Caco-2 (cell line): Measurements from ENCODE around the gene EVPL. TPM values are rescaled to one million over a fixed set of nuclear protein-coding genes. Genes with fewer than 3 reads are reported as not detected.

Experiments
- total RNA-seq: library from RNA; stranded (reverse); gene quantifications from 2 replicates; pipeline ENCODE4 v1.2.3, GENCODE V29; 2022

Gene EVPL
- total RNA-seq, 1 experiment from 2014 or later, result 0.16 TPM

Other genes starting within 250 kb of the EVPL start
- 31.2 and 33.3 TPM in 2 replicates for gene UNK, start 242.5 kb downstream of the EVPL start, total RNA-seq
- 5.5 and 9.0 TPM in 2 replicates for gene UNC13D, start 182.9 kb downstream of the EVPL start, total RNA-seq
- 66.6 and 72.3 TPM in 2 replicates for gene WBP2, start 172.0 kb downstream of the EVPL start, total RNA-seq
- 2.0 and 2.5 TPM in 2 replicates for gene TRIM47, start 148.7 kb downstream of the EVPL start, total RNA-seq
- gene TRIM65, start 130.4 kb downstream of the EVPL start, total RNA-seq, result 23.1 and 25.2 TPM in 2 replicates
- 157 and 163 TPM in 2 replicates for gene MRPL38, start 122.4 kb downstream of the EVPL start, total RNA-seq
- 13.9 and 14.1 TPM in 2 replicates for gene FBF1, start 86.3 kb downstream of the EVPL start, total RNA-seq
- gene ACOX1, start 48.1 kb downstream of the EVPL start, total RNA-seq, result 43.7 and 48.3 TPM in 2 replicates
- gene TEN1, start 48.1 kb downstream of the EVPL start, total RNA-seq, result 19.1 and 20.3 TPM in 2 replicates
- gene CDK3, start 26.5 kb downstream of the EVPL start, total RNA-seq, result 5.2 and 6.8 TPM in 2 replicates
- 105 and 113 TPM in 2 replicates for gene SRP68, start 45.2 kb upstream of the EVPL start, total RNA-seq
- 0.50 and 0.79 TPM in 2 replicates for gene GALR2, start 47.5 kb upstream of the EVPL start, total RNA-seq
- 0.34 TPM in 1 of 2 replicates, not detected in the other for gene ZACN, start 51.9 kb upstream of the EVPL start, total RNA-seq
- 205 TPM in 2 replicates for gene EXOC7, start 76.5 kb upstream of the EVPL start, total RNA-seq
- 7.0 and 10.7 TPM in 2 replicates for gene FOXJ1, start 113.9 kb upstream of the EVPL start, total RNA-seq
- gene RNF157, start 213.2 kb upstream of the EVPL start, total RNA-seq, result 25.9 and 29.3 TPM in 2 replicates
- 50.0 and 51.6 TPM in 2 replicates for gene UBALD2, start 238.0 kb upstream of the EVPL start, total RNA-seq